Measurements from ENCODE around the gene SIPA1.

Gene SIPA1

DNA sequence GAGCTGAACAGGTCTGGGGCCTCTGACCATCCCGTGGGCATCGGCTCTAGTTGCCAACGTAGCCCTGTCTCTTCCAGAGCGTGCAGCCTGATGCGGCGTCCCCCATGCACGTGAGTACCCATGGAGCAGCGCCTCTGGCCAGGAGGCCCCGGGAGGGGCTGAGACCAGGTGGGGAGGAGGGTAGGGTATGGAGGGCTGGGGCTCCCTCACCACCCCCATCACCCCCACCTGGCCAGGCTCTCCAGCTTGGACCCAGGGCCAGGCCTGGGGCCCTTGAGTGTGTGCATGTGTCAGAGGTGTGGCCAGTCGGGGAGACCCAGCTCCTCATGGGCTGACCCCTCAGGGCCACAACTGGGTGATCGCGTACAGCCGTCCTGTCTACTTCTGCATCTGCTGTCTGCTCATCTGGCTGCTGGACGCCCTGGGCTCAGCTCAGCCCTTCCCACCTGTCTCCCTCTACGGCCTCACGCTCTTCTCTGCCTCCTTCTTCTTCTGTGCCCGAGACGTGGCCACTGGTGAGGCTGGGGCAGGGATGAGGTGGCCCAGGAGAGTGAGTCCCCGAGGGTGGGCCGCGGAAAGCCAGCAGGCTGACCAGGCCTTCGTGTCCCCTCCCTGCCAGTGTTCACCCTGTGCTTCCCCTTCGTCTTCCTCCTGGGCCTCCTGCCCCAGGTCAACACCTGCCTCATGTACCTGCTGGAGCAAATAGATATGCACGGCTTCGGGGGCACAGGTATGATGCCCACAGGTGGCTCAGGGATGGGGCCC is 13.9 kb upstream of the SIPA1 start:
- no CpG with 5 or more reads among the region's 25 CpGs for WGBS (ENCODE audit: extremely low coverage, insufficient coverage, low lambda C conversion rate)
- H3K18ac ChIP-seq (ENCODE audit: low read length), result no peak overlapping the region
- no peak overlapping the region for H2AK5ac ChIP-seq (ENCODE audit: low read length)
- H3K56ac ChIP-seq (ENCODE audit: low read length), result no peak overlapping the region
- no peak overlapping the region for H3K4ac ChIP-seq (ENCODE audit: low read depth, low read length)
- no peak for DNase-seq
- no peak overlapping the region for H3K23ac ChIP-seq (ENCODE audit: low read length)
- no peaks in the 10 kb centered on the region for H3K4me1 ChIP-seq (ENCODE audit: control insufficient read depth, low read depth, low read length)
- H2BK15ac ChIP-seq (replicated peaks; ENCODE audit: low read depth), result no peak overlapping the region
- H4K8ac ChIP-seq (ENCODE audit: low read depth, low read length), result no peak overlapping the region
- H3K4me3 ChIP-seq (ENCODE audit: low read length), result no peak overlapping the region
- no peak overlapping the region for H4K5ac ChIP-seq (ENCODE audit: low read length)
- H2BK120ac ChIP-seq (ENCODE audit: low read depth, low read length), result no peak overlapping the region
- no peak overlapping the region for H2BK5ac ChIP-seq (ENCODE audit: low read length)
- H3K27me3 ChIP-seq (ENCODE audit: insufficient read depth, low read length, poor library complexity), result no peaks in the 10 kb centered on the region
- H3K36me3 ChIP-seq (ENCODE audit: control insufficient read depth, insufficient read depth, low read length), result peaks cover 21% of the 10 kb centered on the region
- peaks cover 1% of the 10 kb centered on the region for H3K79me1 ChIP-seq (ENCODE audit: low read length)
- no peak overlapping the region for H3K27ac ChIP-seq (ENCODE audit: low read depth, low read length)
- no peak overlapping the region for H3K4me2 ChIP-seq (ENCODE audit: low read length)
- H3K9ac ChIP-seq (ENCODE audit: low read length), result no peak overlapping the region
- no peaks in the 10 kb centered on the region for H3K79me2 ChIP-seq (ENCODE audit: control insufficient read depth, insufficient read depth, low read length)

DNA sequence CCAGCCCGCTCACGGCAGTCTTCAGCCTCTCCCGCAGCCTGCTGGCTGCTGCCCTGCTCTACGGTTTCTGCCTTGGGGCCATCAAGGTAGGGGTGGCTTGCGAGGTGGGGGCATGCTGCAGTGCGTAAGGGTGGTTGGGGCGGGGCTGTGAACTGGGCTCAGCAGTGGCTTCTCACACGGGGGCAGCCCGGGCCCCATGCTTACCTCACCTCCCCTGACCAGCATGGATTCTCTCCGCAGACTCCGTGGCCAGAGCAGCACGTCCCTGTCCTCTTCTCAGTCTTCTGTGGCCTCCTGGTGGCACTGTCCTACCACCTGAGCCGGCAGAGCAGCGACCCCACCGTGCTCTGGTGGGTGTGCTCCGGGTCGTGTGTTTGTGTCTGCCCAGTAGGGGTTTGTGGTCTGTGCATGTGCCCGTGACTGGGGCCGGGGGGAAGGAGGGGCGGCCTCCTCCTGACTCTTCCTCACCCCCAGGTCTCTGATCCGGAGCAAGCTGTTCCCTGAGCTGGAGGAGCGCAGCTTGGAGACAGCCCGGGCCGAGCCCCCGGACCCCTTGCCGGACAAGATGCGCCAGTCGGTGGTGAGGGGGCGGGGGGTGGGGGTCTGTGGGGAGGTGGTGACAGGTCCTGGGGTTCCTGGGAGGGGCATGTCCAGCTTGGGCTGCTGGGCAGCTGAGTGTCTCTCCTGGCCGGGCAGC is 12.8 kb upstream of the SIPA1 start:
- no CpG with 5 or more reads among the region's 30 CpGs for WGBS (ENCODE audit: extremely low coverage, insufficient coverage, low lambda C conversion rate)
- H3K79me2 ChIP-seq (ENCODE audit: control insufficient read depth, insufficient read depth, low read length), result no peaks in the 10 kb centered on the region
- no peak overlapping the region for H3K27ac ChIP-seq (ENCODE audit: low read depth, low read length)
- no peak overlapping the region for H3K4me2 ChIP-seq (ENCODE audit: low read length)
- H2BK5ac ChIP-seq (ENCODE audit: low read length), result no peak overlapping the region
- H3K4me1 ChIP-seq (ENCODE audit: control insufficient read depth, low read depth, low read length), result no peaks in the 10 kb centered on the region
- H4K8ac ChIP-seq (ENCODE audit: low read depth, low read length), result no peak overlapping the region
- H3K9ac ChIP-seq (ENCODE audit: low read length), result no peak overlapping the region
- H3K23ac ChIP-seq (ENCODE audit: low read length), result no peak overlapping the region
- peak; percentile 16 for DNase-seq
- H4K5ac ChIP-seq (ENCODE audit: low read length), result no peak overlapping the region
- no peak overlapping the region for H3K56ac ChIP-seq (ENCODE audit: low read length)
- no peak overlapping the region for H2BK15ac ChIP-seq (replicated peaks; ENCODE audit: low read depth)
- H3K4ac ChIP-seq (ENCODE audit: low read depth, low read length), result no peak overlapping the region
- no peak overlapping the region for H3K4me3 ChIP-seq (ENCODE audit: low read length)
- H3K27me3 ChIP-seq (ENCODE audit: insufficient read depth, low read length, poor library complexity), result no peaks in the 10 kb centered on the region
- no peak overlapping the region for H2BK120ac ChIP-seq (ENCODE audit: low read depth, low read length)
- H3K36me3 ChIP-seq (ENCODE audit: control insufficient read depth, insufficient read depth, low read length), result peaks cover 25% of the 10 kb centered on the region
- H3K18ac ChIP-seq (ENCODE audit: low read length), result no peak overlapping the region
- H2AK5ac ChIP-seq (ENCODE audit: low read length), result no peak overlapping the region
- no peaks in the 10 kb centered on the region for H3K79me1 ChIP-seq (ENCODE audit: low read length)

DNA sequence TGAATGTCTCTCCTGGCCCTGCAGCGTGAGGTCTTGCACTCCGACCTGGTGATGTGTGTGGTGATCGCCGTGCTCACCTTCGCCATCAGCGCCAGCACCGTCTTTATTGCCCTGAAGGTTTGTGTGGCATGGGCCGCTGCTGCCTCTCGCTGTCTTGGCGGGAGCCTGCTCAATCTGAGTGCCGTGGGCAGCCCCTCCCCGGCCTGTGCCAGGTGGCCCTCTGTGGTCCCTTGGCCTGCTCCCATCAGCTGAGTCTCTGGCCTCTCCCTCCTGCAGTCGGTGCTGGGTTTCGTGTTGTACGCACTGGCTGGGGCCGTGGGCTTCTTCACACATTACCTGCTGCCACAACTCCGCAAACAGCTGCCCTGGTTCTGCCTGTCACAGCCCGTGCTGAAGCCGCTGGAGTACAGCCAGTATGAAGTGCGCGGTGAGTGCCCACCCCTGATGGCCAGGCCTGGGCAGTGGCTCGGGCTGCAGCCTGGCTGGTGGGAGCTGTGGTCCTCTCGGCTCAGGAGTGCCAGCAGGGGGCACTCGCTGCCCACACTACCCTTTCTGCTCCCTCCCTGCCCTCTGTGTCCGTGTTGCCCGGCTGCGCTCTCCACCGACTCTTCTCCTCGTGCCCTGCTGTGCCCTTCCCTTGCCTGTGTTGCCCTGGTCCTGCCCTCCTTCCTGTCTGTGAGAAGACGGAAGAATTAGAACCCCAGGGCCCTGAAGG is 12.1 kb upstream of the SIPA1 start:
- peaks cover 28% of the 10 kb centered on the region for H3K36me3 ChIP-seq (ENCODE audit: control insufficient read depth, insufficient read depth, low read length)
- DNase-seq, result peak; percentile 49
- H3K9ac ChIP-seq (ENCODE audit: low read length), result no peak overlapping the region

DNA sequence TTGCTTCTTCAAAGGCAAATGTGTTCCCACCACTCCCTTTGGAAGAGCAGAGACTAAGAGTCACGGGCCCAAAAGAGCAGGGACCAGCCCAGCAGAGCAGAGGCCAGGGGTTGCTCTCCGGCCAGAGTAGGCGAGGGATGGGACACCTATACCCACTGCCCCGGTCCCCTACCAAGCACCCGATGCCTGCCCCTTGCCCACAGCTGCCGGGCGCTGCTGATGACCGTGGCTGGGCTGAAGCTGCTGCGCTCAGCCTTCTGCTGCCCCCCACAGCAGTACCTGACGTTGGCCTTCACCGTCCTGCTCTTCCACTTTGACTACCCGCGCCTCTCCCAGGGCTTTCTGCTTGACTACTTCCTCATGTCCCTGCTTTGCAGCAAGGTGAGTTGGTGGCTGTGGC is 10.7 kb upstream of the SIPA1 start:
- H3K27ac ChIP-seq (ENCODE audit: low read depth, low read length), result no peak overlapping the region
- no peak overlapping the region for H3K4me2 ChIP-seq (ENCODE audit: low read length)
- H3K56ac ChIP-seq (ENCODE audit: low read length), result no peak overlapping the region
- DNase-seq, result no peak
- no peaks in the 10 kb centered on the region for H3K79me2 ChIP-seq (ENCODE audit: control insufficient read depth, insufficient read depth, low read length)
- H3K18ac ChIP-seq (ENCODE audit: low read length), result no peak overlapping the region
- H2AK5ac ChIP-seq (ENCODE audit: low read length), result no peak overlapping the region
- peaks cover 28% of the 10 kb centered on the region for H3K36me3 ChIP-seq (ENCODE audit: control insufficient read depth, insufficient read depth, low read length)
- no peak overlapping the region for H2BK5ac ChIP-seq (ENCODE audit: low read length)
- H3K4me1 ChIP-seq (ENCODE audit: control insufficient read depth, low read depth, low read length), result no peaks in the 10 kb centered on the region
- H2BK15ac ChIP-seq (replicated peaks; ENCODE audit: low read depth), result no peak overlapping the region
- WGBS (ENCODE audit: extremely low coverage, insufficient coverage, low lambda C conversion rate), result no CpG with 5 or more reads among the region's 13 CpGs
- no peak overlapping the region for H4K5ac ChIP-seq (ENCODE audit: low read length)
- no peak overlapping the region for H3K4ac ChIP-seq (ENCODE audit: low read depth, low read length)
- H3K4me3 ChIP-seq (ENCODE audit: low read length), result no peak overlapping the region
- H4K8ac ChIP-seq (ENCODE audit: low read depth, low read length), result no peak overlapping the region
- no peaks in the 10 kb centered on the region for H3K27me3 ChIP-seq (ENCODE audit: insufficient read depth, low read length, poor library complexity)
- H3K23ac ChIP-seq (ENCODE audit: low read length), result no peak overlapping the region
- no peak overlapping the region for H2BK120ac ChIP-seq (ENCODE audit: low read depth, low read length)
- H3K9ac ChIP-seq (ENCODE audit: low read length), result no peak overlapping the region
- H3K79me1 ChIP-seq (ENCODE audit: low read length), result no peaks in the 10 kb centered on the region

More for the DNA sequence above, 12.1 kb upstream of the SIPA1 start:
- H3K27ac ChIP-seq (ENCODE audit: low read depth, low read length), result no peak overlapping the region
- H3K79me2 ChIP-seq (ENCODE audit: control insufficient read depth, insufficient read depth, low read length), result no peaks in the 10 kb centered on the region
- H3K4ac ChIP-seq (ENCODE audit: low read depth, low read length), result no peak overlapping the region
- no peak overlapping the region for H2BK120ac ChIP-seq (ENCODE audit: low read depth, low read length)
- no peak overlapping the region for H3K23ac ChIP-seq (ENCODE audit: low read length)
- H3K18ac ChIP-seq (ENCODE audit: low read length), result no peak overlapping the region
- no CpG with 5 or more reads among the region's 30 CpGs for WGBS (ENCODE audit: extremely low coverage, insufficient coverage, low lambda C conversion rate)
- no peak overlapping the region for H4K5ac ChIP-seq (ENCODE audit: low read length)
- H2BK5ac ChIP-seq (ENCODE audit: low read length), result no peak overlapping the region
- H2BK15ac ChIP-seq (replicated peaks; ENCODE audit: low read depth), result no peak overlapping the region
- no peaks in the 10 kb centered on the region for H3K4me1 ChIP-seq (ENCODE audit: control insufficient read depth, low read depth, low read length)
- no peaks in the 10 kb centered on the region for H3K27me3 ChIP-seq (ENCODE audit: insufficient read depth, low read length, poor library complexity)
- H3K56ac ChIP-seq (ENCODE audit: low read length), result no peak overlapping the region
- H4K8ac ChIP-seq (ENCODE audit: low read depth, low read length), result no peak overlapping the region
- H3K4me2 ChIP-seq (ENCODE audit: low read length), result no peak overlapping the region
- no peak overlapping the region for H2AK5ac ChIP-seq (ENCODE audit: low read length)
- no peaks in the 10 kb centered on the region for H3K79me1 ChIP-seq (ENCODE audit: low read length)
- no peak overlapping the region for H3K4me3 ChIP-seq (ENCODE audit: low read length)

DNA sequence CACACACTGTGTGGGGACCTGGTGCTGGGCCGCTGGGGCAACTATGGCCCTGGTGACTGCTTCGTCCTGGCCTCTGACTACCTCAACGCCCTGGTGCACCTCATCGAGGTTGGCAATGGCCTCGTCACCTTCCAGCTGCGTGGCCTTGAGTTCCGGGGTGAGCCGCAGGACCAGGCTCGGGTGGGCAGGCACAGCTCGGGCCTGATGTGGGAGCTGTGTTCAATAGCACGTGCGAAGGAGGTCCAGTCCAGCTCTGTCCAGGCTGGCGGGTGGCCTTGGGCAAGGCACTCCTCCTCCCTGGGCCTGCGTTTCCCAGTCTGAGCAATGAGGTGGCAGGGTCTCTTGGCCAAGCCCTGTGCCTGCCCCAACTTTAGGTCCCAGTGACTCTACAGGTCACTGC is 8.3 kb upstream of the SIPA1 start:
- no peak overlapping the region for H3K4ac ChIP-seq (ENCODE audit: low read depth, low read length)
- no peak overlapping the region for H3K4me3 ChIP-seq (ENCODE audit: low read length)
- H2BK120ac ChIP-seq (ENCODE audit: low read depth, low read length), result no peak overlapping the region
- H3K23ac ChIP-seq (ENCODE audit: low read length), result no peak overlapping the region
- WGBS (ENCODE audit: extremely low coverage, insufficient coverage, low lambda C conversion rate), result no CpG with 5 or more reads among the region's 14 CpGs
- no peak overlapping the region for H2AK5ac ChIP-seq (ENCODE audit: low read length)
- no peak overlapping the region for H4K5ac ChIP-seq (ENCODE audit: low read length)
- H3K9ac ChIP-seq (ENCODE audit: low read length), result no peak overlapping the region
- no peak overlapping the region for H4K8ac ChIP-seq (ENCODE audit: low read depth, low read length)
- no peaks in the 10 kb centered on the region for H3K79me1 ChIP-seq (ENCODE audit: low read length)
- no peak overlapping the region for H2BK15ac ChIP-seq (replicated peaks; ENCODE audit: low read depth)
- no peak overlapping the region for H3K27ac ChIP-seq (ENCODE audit: low read depth, low read length)
- no peak overlapping the region for H3K4me2 ChIP-seq (ENCODE audit: low read length)
- H3K36me3 ChIP-seq (ENCODE audit: control insufficient read depth, insufficient read depth, low read length), result peaks cover 27% of the 10 kb centered on the region
- H3K27me3 ChIP-seq (ENCODE audit: insufficient read depth, low read length, poor library complexity), result no peaks in the 10 kb centered on the region
- H3K4me1 ChIP-seq (ENCODE audit: control insufficient read depth, low read depth, low read length), result no peaks in the 10 kb centered on the region
- no peaks in the 10 kb centered on the region for H3K79me2 ChIP-seq (ENCODE audit: control insufficient read depth, insufficient read depth, low read length)
- H3K56ac ChIP-seq (ENCODE audit: low read length), result no peak overlapping the region
- DNase-seq, result no peak
- H3K18ac ChIP-seq (ENCODE audit: low read length), result no peak overlapping the region
- no peak overlapping the region for H2BK5ac ChIP-seq (ENCODE audit: low read length)
